IPS DF 4.7 (cell line): Measurements from ENCODE around the gene ANKZF1.

Experiments
- DNase-seq: peaks from one replicate; pipeline ENCODE4 v3.0.0-alpha.2; 2013; ENCODE audit warnings: low spot score; ENCODE audit errors: extremely low read depth

Gene ANKZF1

DNA sequence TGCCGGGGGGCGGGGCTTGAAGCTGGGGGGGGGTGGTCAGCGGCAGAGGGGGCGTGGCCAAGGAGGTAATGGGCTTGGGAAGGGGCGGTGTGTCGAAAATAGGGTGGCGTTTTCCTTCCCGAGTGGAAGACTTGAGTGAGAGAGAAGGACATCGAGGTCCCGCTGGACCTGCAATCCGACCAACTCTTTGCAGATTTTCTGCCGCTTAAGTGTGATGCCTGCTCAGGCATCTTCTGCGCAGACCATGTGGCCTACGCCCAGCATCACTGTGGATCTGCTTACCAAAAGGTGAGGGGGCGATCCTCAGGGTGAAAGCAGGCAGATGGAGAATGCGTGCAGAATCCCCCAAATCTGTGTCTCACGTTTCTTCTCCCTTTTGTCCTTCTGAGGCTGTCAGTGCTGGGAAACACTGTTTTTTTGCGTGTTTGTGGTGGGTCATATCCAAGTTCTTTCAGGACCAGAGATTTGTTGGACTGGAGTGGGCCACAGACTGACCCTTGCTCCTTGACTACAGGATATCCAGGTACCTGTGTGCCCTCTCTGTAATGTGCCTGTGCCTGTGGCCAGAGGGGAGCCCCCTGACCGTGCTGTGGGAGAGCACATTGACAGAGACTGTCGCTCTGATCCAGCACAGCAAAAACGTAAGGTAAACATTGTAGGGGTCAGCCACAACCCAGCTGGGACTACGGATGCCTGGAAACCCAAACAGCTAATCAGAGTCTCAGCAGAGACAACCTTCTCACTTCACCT, 22.3 kb upstream of the ANKZF1 start:
- no peak for DNase-seq

DNA sequence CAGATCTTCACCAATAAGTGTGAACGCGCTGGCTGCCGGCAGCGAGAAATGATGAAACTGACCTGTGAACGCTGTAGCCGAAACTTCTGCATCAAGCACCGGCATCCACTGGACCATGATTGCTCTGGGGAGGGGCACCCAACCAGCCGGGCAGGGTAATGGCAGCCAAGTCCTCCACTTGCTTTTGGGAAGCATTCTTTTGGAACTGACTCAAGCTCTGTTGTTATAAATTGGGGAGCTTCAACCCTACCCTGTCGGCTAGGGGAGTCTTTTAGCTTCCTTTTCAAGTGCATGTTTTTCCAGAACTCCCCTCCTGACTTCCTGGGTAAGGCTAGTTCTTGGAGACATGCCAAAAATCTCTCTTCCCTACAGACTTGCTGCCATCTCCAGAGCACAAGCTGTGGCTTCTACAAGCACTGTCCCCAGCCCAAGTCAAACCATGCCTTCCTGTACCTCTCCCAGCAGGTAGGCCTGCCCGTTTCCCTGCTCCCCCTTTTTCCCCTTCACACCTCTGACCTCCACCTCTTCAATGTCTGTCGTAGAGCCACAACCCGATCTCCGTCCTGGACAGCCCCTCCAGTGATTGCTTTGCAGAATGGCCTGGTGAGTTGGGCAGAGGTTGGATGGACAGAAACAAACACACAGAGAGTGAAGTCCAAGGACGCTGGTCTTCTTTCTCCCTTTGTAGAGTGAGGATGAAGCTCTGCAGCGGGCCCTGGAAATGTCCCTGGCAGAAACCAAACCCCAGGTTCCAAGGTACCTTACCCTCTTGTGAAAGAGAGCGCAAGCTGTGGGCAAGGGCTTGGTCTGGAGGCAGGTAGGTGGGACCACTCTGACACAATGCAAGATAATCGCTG, 21.5 kb upstream of the ANKZF1 start:
- DNase-seq, result no peak

DNA sequence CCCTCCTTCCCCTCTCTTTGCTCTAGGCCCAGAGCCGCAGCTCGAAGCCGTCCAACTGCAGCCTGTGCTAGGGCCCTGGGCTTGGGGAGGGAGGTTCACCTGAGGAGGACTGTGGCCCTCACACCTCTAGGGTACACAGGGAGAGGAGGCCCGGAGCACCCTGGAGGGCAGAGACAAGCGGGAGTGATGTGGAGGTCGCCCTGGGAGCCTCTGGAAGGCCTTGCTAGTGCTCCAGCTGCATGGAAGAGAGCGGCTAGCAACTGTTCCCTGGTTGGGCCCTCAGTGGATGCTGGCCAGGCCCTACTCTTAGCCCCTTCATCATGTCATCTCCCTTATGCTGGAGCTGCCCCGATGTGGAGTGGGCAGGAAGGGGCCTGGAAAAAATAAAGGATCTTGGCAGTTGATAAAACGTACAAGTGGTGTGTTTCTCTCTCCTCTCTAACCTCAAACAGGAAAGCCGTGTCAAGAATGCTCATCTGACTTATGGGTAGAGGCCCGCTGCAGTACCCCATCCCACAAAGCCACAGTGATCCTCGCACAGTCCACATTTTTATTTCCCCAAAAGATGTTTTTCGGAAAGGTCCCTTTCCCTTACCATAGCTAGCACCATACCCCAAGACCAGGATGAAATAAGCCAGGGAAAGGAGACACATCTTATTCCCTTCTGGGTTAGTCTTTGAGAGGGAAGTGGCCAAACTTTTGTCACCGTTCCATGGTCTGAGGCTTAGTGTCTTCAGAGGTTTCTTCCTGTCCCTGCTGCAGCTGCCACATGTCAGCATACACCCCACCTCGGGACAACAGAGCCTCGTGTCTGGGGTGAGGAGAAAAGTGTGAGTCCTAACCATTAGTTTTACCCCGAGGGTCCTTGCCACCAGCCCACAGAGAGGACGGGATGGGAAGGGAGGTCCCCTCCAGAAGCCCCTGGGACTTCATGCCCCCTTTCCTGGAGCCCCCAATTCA, 20.1 kb upstream of the ANKZF1 start:
- DNase-seq, result no peak

DNA sequence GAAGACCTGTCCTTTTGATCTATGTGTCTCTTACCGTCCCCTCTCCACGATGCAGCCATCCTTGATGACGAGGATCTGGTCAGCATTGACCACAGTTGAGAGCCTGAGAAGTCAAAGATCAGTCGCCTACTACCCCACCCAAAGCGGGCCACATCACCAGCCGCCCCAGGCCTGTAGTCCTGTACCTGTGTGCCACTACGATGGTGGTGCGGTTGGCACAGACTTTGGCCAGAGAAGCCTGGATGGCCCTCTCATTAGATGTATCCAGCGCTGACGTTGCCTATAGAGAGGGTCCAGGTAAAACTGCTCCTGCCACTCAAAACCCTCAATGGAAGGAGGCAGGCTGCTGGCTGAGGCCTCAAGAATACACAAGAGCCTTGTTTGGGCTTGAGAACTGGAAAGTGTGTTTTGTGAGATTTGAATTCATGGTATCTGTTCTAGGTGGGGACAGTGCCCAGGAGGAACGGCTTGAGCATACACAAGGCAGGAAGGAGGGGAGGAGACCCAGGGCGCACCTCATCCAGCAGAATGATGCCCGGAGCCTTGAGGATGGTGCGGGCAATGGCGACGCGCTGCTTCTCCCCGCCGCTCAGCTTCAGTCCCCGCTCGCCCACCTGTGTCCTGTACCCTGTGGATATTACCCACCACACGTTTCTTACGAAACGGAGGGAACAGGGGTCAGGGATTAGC, 19.3 kb upstream of the ANKZF1 start:
- no peak for DNase-seq

DNA sequence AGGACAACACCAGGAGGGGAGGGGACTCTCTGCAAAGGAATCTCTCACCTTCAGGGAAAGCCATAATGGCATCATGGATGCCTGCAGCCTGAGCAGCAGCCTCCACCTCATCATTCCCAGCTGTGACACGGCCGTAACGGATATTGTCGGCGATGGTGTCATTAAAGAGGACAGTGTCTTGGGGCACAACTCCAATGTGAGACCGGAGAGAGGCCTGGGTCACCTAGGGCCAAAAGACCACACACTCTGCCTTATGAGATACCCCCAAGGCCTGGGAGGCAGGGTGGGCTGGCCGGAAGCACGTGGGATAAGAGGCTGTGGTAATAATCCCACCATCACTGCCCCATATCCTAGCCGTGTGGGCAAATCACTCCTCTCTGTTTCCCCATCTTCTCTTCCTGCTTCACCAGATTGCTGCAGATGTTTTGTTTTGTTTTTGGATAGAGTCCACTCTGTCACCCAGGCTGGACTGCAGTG, 18.7 kb upstream of the ANKZF1 start:
- DNase-seq, result no peak

DNA sequence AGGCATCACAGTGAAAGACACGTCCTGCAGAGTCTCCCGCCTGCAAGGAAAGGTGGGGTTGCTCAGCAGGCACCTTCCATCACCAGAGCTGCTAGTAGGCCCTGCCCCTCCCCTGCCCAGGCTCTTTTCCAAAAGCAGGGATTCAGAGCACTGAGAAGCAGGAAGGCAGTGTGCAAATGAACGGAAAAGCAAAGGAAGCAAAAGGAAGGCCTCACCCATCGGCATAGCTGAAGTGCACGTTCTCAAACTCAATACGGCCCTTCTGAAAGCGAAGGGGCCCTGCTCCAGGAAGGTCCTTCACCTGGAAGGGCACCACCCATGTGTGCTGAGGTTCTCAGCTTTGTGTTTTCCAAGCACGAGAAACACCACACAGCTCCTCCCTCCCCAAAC, 16.6 kb upstream of the ANKZF1 start:
- DNase-seq, result no peak

DNA sequence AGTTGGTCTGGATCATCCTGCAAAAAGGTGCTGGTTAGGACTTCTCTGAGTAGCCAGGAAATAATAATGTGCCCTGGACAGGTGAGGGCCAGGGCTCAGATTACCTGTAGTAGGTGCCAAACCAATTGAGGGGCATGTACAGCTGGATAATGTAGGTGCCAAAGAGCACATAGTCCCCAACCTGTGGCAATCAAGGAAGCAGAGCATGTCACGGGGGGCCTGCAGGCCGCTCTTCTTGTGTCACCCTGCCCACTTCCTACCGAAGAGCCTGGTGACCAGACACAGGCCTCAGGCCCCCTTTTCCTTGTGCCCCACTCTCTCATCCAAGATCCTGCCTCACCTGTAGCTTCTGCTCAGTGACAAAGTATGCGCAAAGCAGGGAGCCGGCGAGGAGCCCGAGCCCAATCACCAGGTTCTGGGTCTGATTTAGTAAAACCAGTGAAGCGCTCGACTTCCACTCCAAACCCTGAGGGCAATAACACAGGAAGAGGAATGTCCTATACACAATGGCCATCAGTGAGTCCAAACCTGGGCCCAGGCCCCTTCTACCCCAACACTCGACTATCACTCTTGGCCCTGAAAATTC, 16.0 kb upstream of the ANKZF1 start:
- no peak for DNase-seq

DNA sequence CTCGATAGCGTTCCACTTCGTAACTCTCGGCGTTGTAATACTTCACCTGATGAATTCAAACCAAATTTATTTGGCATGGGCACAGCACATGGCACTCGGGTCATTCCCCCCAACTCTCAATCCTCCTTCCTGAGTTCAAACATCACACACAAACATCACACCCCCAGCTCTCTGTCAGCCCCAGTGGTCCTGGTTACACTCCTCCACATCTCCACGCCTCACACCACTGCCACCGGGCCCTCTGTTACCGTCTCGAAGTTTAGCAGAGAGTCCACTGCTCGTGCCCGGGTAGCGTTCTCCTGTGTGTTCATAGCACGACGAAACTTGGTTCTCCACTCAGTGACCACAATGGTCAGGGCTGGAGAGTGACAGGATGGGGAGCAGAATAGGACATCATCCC, 15.5 kb upstream of the ANKZF1 start:
- no peak for DNase-seq

DNA sequence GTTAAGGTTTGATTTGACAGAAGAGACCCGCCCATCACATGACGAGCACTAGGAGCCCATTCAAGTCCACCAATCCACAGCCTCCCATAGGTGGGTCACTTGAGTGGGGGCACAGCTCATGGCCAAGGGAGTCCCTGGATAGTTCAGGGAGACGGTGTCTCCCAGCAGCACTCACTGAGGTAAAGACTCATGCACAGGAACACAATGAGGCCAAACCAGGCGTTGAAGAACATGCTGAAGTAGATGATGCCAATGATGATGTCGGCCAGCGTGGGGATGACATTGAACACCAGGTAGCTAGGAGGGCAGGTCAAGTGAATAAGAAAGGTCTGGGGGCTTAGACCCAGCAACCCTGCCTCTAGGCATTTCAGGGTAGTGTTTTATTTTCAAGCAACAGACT, 14.8 kb upstream of the ANKZF1 start:
- no peak for DNase-seq

DNA sequence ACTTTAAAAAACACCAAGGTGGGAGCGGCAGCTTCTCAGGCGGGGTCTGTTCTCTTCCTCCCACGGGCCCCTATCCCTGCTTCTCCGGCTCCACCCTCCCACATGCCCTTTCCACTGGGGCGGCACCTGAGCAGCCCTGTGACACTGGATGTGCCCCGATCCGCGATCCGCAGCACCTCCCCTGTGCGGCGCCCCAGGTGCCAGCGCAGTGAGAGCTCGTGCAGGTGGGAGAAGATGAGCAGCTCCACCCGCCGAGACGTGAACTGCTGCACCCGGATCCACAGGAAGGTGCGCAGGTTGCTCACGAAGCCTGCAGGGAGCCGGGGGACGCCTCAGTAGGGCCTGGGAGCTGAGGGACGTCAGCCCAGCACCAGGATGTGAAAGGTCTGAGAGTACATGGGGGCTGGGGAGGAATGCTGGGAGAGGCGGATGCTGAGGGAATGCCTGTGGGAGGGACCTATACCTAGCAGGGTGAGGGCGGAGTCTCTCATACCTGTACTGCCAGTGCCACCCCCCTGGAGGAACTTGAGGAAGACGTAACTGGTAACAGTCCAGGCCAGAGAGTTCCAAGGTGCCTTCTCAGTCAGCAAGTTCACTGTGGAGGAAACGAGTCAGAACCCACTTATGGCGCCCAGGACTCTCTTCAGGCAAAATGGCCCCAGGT, 13.6 kb upstream of the ANKZF1 start:
- DNase-seq, result no peak

DNA sequence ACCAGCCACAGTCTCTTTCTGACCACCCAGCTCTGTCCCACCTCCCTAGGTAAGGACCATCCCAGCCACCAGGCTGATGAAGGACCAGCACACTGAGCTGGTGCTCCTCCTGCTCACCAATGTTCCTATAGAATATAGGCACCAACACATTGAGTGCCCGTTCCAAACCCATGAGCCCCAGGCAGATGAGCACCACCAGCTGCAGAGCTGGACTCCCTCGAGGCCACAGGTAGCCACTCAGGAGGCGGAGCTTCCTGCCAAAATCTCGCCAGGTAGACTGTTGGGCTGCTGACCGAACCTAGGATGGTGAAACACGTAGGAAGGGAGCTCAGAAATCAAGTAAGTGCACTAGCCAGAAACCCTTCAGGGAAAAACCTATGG, 13.1 kb upstream of the ANKZF1 start:
- no peak for DNase-seq

DNA sequence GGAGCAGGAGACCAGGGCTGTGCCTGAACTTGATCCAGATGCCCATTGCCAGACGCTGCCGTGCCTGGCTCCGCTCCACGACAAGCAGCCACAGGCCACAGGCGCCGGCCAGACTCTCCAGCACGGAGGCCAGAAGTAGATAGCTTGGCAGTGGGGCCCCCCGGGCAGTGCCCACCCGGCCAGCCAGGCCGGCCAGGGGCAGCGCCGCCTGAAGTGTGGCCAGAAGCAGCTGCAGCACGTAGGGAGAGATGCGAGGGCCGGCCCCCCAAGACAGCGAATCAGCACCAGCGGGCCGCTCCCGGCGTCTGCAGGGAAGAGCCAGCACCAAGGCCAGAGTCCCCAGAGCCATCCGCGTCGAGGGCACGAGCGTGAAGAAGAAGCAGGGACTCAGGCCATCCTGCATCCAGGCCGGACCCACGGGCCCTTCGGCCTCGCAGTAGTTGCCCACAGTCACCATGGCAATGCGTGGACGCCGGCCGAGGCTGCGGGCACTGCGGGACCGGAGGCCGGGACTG, 11.3 kb upstream of the ANKZF1 start:
- DNase-seq, result no peak

DNA sequence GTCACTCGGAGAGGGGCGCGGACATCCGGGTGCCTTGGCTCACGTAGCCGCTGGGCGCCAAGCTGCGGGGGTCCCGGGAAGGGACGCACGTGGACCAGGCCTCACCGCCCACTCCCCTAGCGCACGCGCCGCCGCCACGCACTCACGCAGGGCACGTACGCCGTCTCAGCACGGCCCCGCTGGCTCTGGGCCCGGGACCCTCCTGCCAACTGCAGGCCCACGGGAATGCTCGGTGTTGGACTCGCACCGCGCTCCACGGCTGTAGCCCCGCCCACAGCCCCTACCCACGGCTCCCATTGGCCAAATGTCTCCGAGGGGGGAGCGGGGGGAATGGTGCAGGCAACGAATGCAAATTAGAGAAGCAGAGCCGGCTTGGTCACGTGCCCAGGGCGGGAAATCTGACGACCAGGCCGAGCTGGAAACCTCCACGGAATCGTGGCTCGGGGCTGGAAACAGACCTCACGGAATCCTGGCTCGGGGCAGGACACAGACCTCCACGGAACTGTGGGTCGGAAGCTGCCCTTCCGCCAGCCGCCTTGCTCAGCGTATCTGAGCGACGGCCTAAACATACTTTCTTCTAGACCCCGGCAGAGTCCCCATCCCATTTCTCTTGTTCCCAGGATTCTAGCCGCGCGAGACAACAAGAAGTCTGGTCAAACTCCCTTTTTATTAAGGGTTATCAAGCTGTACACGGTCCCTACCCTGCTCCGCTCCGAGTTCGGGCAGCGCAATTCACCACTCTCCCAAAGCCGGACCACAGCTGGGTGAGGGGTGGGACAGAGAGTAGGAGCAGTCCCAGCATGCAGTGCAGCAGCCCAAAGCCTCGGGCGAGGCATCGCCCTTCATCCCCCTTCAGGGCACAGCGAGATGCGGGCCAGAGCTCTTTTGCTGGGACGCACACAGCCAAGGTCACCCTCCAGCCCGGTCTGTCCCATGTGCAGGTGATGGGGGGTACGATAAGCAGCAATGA, 10.6 kb upstream of the ANKZF1 start, which contains the start of gene ABCB6:
Gene ABCB6, minus strand, starts transcription at position 227 of the 970 bp plus-strand sequence. CDS start 285 bp downstream, outside the sequence.
- no peak for DNase-seq

DNA sequence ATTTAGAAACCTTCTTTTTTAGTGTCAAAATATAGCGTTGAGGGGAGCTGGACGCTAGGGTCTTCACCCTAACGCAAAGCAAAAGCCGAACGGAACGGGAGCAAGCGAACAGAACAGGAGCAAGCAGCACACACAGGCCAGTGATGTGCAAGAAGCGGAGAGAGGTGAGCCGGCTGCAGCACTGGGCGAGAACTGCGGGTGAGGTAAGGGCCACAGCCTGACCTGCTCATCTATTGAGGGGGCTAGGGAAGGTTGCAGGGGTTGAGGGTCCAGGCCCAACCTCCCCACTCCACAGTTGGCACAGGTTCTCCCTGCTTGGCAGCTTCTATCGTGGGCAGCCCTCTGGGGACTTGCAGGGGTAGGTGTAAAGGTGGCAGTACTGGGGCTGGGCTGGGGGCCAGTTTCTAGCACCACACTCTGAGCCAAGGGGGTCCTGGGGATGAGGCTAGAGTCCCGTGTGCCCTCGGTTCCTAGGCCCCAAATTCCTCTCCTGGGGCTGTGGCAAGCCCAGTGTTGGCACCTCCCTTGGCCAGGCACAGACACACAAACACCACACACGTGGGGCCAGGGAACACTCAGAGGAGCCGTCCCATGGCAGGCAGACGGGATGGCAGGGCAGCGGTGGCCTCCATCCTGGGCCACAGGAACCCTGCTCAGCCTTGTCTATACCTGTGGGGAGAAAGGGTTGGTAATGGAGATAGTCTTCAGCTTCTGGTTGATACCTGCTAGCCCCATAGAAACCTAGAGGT, 9.6 kb upstream of the ANKZF1 start:
- no peak for DNase-seq

DNA sequence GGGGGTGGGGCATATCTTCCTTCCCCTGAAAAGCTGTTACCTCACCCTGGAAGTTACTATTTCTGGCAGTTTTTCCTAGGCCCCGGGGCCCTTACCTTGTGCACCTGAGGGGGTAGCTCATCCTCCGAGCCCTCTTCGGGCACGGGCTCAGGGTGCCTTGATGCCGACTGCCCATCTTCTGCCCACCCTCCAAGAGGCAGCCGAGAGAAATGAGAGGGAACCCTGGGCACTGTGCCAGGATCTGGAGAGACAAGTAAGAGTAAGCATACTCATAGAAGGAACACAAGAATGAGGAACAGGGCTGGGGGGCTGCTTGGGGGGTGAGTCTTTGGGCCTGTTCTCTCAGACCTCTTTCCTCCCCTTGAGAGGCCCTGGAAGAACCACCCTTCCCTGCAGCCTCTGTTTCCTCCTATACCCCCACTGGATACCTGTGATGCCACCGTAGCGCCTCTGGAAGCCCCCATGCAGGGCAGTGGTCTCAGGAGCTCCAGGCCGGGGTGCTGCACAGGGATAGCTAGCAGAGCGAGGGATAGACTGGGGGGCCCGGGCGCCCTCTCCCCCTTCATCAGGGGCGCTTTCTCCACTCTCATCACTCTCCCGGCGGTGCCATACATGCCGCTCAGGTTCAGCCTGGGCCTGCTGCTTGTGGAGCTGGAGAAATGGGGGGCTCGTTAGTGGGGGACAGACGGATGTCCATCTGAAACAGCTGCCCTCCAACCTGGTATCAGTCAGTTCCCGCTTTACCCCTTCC, 8.8 kb upstream of the ANKZF1 start:
- DNase-seq, result no peak

DNA sequence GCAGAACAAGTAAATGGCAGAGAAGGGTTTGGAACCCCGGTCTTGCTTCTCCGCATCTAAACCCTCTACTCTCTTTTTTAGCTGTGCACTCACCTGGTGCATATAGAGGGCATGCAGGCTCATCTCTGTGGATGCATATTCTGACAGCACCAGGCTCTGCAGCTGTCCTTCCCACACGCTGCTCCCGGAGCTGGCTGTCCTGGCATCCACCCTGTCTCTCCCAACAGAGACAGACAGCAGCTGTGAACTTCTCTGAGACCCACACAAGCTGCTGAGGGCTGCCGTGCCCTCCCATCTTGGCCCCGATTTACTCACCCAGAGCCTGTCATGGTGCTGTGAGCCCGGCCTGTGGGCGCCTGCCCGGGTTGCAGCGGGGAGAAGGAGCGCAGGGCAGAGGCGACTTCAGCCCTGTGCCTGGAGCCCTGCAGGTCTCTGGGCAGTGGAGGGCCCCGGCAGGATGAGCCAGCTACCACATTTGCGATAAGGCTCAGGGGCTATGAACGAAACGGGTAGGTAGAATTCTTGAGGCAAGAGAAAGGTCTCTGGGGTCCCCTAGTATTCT, 7.6 kb upstream of the ANKZF1 start:
- DNase-seq, result no peak
